DMS153 treated with DMSO at 0.1 percent for 48 hours (cell line): ENCODE results near the gene GAB2.

Experiments
- DNase-seq: peaks from one replicate; lab custom pipeline; 2025; ENCODE audit not compliant: unreplicated experiment; lab: John Stamatoyannopoulos, UW

GAB2 gene

DNA sequence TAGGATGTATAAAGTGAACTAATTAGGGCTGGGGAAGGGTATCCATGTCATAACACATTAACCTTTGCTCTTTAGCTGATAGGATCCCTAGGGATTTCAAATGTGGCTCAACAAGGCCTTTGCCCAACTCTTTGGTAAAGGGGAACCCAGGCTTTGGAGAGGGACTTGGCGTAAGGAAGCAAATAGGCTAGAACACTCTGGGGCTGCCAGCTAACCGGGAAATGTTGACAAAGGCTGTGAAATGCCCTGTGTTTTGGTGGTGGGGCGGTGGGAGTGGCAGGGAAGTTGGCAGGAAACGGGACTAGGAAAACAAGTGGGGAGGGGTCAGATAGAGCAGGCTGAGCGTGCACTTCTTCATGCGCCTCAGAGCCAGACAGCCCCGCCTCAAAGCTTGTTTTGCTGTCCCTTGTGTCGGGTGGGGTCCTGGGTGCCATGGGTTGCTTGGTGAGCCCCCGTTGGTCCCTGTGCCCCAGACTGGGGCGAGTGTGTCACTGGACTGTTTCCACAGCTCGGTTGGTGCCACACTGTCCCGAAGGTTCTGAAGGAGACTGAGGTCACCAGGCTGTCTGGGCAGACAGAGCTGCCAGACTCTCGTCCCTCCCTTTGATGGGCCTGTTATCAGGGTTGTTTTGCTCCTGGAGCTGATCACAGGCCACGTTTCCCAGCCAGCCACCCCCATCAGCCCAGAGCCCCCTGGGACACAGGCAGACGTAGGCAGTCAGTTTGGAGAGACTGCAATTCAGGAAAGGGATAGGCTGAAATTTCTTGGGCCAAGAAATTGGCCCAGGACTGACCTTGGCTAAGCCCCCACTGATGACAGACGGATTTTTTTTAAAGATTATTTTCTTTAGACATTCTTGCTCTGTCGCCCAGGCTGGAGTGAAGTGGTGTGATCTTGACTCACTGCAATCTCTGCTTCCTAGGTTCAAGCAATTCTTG is 248.8 kb downstream of the GAB2 start:
- DNase-seq, result no peak

DNA sequence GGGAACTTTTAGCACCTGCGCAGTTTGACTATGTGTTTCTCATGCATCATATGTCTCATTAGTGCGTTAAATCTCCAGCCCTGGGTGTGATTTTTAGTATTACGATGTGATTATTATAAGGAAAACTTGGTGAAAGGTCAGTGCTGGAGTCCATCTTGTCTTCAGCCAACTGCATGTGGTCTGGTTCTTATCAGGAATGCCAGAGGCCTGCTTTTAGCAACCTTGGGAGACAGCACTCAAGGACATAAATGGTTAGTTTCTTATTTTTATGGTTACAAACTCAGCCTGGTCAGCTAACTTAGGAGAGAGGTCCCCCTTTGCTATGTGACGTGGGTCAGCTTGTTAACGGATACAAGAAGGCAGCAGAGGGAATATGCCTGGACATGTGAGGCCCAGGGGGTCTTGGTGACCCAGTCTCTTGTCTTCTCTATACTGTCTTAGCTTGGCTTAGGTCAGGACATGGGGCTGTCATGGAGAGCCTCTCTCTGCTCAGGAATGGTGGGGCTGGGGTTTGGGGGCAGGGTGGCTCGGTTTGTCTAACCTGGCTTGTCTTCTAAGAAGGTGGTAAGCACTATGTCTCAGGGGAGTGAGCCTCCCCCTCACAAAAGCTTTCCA is 250.7 kb downstream of the GAB2 start:
- DNase-seq, result no peak
